GM19397 (cell line): Measurements from ENCODE around the gene DEDD2.

Experiments used
- ATAC-seq: cut with Tn5 transposase; IDR thresholded peaks from one replicate; pipeline ENCODE4 v1.9.1; 2021; ENCODE audit warnings: mild to moderate bottlenecking, moderate library complexity; ENCODE audit not compliant: unreplicated experiment

Gene DEDD2

DNA sequence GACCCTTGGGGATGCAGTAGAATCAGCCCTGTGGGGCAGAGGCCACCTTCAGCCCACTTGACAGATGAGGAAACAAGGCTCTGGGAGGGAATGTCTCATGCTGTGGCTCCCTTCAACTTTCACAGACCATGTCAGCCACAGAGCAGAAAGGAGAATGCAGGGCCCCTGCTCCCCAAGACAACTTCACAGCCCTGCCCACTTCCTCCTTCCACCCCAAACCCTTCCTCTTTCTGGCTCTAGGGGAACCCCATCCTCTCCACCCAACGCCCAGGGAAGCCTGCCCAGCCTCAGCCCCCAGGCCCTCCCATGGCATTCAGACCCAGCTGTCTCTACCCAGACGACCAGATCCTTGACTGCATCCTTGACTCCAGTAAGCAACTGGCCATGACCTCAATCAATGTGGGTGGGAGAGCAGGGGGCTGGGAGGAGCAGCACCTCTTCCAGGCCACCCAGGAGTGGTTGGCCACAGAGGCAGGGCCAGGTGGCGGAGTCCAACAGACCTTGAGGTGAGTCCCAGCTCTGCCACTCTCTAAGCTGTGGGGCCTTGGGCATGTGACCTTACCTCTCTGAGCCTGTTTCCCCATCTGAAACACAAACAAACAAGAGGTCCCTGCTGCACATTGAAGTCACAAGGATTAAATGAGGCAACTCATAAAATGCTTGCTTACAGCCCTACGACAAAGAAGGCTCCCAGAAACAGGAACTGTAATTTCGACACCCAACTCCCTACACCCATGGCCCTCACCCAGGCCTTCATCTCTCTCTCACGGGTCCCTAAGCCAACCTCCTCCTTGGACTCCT lies 15.8 kb downstream of the DEDD2 start:
- ATAC-seq, result peak; percentile 33

- no peak for ATAC-seq
Observed at GRCh38 chr19:42200116-42200715, 17.3 kb downstream of the DEDD2 start.

DNA sequence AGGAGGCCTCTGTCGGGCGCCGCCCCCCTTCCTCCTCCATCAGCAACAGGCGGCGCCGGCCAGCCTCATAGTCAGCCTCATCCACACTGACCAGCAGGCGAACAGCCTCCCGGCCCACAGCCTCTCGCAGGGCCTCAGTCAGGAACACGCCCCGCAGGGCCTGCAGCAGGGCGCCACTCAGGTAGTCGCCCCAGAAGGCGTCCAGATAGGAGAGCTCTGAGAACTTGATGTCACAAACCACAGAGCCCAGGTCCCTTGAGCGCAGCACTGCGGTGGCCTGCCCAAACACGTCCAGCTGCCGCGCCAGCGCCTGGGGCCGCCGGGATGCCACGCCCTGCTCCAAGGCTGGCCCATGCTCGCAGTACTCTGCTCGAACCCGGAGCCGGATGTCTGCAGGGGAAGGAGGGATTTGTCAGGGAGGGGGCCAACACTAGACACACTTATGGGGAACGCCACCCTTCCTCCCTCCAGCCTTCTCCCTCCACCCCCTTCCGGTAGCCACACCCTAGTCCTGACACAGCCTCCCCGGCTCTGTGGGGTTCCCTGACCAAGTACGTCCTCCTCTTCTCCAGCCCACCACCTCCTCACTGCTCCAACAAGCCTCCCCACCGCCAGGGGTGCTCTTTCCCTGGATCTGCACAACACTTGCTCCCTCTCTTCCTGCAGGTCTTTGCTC lies 17.9 kb downstream of the DEDD2 start:
- ATAC-seq, result peak; percentile 39

DNA sequence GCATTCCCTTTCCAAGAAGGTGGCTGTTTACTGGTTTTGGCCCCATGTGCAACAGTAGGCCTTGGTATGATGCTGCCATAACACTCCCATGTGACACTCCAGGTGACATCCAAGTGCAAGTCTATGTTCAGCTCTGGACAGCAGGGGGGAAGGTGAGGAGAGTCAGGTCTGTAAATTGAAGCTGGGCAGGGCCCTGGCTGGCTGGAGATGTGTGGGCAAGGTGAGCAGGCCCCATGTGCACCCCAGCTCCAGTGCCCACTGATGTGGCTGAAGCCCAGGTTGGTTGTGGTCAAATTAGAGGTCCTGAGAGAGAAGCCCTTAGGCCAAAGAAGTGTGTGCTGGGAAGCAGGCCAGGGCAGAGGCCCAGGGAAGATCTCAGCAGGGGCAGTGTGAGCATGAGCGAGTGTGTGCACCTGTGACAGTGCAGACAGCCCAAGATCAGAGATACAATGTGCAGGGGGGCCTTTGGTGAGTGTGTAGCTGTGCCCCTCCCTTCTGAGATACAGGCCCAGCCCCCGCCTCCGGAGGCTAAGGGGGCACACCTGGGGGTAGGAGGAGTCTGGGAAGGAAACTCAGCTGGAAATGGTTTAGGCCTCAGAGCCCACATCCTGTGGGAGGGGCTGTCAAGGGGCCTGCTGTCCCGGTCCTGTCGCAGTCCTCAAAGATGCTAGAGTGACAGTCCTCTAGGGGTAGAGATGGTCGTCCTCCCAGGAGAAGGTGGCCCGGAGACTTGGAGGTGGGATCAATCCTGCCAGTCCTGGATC lies 18.6 kb downstream of the DEDD2 start:
- peak; percentile 53 for ATAC-seq

- no peak for ATAC-seq
Observed at GRCh38 chr19:42197375-42197817, 20.1 kb downstream of the DEDD2 start.

- no peak for ATAC-seq
Observed at GRCh38 chr19:42196011-42197001, 21.2 kb downstream of the DEDD2 start.

DNA sequence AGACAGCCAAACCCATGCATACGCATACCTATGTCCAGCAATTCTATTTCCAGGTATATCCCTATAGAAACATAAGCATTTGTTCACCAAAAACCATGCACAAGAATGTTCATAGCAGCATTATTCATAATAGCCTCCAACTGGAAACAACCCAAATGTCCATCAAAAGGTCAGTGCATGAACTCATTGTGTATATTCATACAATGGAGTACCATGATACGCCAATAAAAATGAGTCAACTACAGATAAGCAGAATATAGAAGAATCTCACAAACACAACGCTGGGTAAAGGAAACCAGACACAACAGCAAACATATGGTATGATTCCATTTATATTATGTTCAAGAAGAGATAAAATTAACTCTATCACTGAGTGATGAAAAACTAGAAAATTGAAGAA lies 23.8 kb downstream of the DEDD2 start:
- no peak for ATAC-seq

DNA sequence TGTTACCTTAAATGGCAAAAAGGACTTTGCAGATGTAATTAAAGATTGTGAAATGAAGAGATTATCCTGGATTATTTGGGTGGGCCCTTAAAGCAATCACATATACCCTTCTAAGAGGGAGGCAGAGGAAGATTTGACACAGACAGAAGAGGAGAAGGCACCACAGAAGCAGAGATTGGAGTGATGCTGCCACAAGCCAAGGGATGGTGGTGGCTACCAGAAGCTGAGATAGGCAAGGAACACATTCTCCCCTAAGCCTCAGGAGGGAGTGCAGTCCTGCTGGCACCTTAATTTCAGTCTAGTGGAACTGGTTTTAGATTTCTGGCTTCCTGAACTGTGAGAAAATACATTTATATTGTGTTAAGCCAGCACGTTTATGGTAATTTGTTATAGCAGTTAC lies 24.2 kb downstream of the DEDD2 start:
- no peak for ATAC-seq

GRCh38 chr19:42191855-42192254 lies 25.6 kb downstream of the DEDD2 start:
- ATAC-seq, result no peak

DNA sequence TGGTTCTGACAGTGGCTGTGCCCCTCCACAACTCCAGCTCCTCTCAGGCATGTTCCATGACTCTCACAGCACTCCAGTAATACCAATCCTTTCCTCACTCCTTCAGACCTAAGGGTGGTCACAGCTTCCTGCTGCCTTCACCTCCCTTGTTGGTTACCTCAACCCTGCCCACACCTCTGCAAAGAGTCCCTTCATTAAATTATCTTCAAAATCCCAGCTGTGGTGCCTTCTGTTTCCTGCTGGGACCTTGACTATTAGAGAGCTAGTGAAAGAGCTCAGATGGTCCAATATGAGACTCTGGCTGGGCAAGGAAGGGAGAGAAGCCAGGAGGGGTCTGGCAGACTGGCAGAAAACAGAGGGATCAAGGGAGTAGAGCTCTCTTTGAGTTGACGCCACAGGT lies 26.1 kb downstream of the DEDD2 start:
- ATAC-seq, result no peak

GRCh38 chr19:42189133-42189532 lies 28.3 kb downstream of the DEDD2 start:
- no peak for ATAC-seq

GRCh38 chr19:42188665-42189064 lies 28.8 kb downstream of the DEDD2 start:
- no peak for ATAC-seq

DNA sequence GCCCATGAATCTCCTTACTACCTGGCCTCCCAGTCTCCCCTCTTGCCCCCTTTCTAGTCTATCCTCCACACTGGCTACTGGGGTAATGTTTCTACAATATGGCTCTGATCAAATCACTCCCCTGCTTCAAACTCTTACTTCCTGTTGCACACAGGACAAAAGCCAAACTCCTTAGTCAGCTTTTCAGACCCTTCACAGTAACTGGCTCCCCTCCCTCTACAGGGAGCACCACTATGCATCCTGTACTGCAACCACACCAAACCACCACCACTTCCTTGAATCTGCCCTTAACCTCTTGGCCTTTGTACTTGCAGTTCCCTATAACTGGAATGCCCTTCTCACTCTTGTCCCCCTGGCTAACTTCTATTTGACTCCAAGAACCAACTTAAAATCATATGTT lies 32.2 kb downstream of the DEDD2 start:
- no peak for ATAC-seq

- ATAC-seq, result no peak
Observed at GRCh38 chr19:42184401-42184861, 33.0 kb downstream of the DEDD2 start.

DNA sequence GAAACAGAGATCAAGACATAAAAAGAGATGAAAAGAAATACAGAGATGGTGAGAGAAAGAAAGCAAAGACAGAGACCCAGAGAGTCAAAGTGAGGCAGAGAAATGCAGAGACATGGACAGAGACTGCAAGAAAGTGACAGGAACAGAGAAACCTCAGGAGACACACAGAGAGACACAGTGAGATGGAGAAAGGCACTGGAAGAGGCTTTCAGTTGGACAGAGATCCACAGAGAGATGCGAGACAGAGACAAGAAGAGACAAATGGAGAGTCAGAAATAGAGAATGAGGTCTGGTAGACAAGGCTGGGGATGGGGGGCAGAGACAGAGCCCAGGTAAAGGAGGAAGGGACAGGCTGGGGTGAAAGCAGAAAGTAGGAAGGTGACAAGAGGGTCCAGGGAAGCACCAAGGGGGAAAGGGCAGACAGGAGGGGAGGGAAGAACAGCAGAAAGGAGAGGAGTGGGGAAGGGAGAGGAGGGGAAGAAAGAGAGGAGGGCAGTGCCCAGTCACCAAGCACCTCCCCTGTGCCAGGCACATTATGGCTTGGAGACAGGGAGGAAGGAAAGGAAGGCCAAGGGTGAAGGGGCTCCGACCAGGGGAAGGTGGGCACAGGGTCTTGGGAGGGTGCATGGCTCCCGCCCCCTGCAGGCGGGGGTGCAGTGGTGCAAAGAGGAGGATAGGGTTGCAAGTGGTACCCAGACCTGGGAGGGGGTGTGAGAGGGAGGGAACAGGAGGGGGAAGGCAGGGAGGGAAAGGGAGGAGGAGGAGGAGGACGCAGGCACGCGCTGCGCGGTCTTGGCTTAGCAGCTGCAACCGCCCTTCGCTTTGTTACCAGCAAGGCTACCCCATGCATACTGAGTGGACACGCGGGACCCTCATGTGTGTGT lies 38.4 kb downstream of the DEDD2 start:
- ATAC-seq, result no peak

DNA sequence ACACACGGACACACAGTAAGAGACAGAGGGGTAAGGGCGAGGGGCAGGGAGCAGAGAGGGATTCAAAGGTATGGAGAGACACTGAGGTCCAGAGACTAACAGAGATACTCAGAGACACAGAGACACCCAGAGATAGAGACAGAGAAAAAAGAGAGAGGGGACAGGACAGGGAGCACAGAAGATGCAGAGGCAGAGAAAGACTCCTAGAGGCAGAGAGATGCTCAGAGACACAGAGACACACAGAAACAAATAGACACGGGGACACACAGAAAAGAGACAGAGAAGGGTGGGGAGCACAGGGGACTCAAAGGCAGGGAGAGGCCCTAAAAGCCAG lies 39.8 kb downstream of the DEDD2 start:
- ATAC-seq, result no peak

- ATAC-seq, result peak; percentile 72
Observed at GRCh38 chr19:42176990-42177685, 40.3 kb downstream of the DEDD2 start.

DNA sequence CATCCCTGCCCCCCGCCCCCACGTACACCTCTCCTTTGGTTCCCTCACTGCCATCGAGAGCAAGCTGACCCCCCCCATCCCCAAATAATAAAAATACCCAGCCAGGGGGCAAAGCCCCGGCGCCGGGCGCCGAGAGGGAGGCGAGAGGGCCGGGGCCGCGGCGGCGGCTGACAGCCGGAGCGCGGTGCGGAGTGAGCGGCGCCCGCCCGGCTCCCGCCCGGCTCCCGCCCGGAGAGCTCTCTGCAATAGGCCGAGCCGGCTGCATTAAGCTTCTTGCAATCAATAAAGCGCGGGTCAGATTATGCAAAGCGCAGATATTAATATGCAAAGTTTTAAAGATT lies 40.9 kb downstream of the DEDD2 start:
- ATAC-seq, result no peak
